ENCODE data around the gene SLC35A1. TPM values are rescaled to one million over a fixed set of nuclear protein-coding genes. Genes with fewer than 3 reads are reported as not detected.
"Not testable (repeated sequence)": the region's sequence is repeated elsewhere in the genome, so short reads cannot be mapped to it uniquely, and the experiment has no call there.

SLC35A1 gene, protein sequence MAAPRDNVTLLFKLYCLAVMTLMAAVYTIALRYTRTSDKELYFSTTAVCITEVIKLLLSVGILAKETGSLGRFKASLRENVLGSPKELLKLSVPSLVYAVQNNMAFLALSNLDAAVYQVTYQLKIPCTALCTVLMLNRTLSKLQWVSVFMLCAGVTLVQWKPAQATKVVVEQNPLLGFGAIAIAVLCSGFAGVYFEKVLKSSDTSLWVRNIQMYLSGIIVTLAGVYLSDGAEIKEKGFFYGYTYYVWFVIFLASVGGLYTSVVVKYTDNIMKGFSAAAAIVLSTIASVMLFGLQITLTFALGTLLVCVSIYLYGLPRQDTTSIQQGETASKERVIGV
- 20.6 TPM for polyA plus RNA-seq (2012; ENCODE audit: insufficient read depth, insufficient read length)

DNA sequence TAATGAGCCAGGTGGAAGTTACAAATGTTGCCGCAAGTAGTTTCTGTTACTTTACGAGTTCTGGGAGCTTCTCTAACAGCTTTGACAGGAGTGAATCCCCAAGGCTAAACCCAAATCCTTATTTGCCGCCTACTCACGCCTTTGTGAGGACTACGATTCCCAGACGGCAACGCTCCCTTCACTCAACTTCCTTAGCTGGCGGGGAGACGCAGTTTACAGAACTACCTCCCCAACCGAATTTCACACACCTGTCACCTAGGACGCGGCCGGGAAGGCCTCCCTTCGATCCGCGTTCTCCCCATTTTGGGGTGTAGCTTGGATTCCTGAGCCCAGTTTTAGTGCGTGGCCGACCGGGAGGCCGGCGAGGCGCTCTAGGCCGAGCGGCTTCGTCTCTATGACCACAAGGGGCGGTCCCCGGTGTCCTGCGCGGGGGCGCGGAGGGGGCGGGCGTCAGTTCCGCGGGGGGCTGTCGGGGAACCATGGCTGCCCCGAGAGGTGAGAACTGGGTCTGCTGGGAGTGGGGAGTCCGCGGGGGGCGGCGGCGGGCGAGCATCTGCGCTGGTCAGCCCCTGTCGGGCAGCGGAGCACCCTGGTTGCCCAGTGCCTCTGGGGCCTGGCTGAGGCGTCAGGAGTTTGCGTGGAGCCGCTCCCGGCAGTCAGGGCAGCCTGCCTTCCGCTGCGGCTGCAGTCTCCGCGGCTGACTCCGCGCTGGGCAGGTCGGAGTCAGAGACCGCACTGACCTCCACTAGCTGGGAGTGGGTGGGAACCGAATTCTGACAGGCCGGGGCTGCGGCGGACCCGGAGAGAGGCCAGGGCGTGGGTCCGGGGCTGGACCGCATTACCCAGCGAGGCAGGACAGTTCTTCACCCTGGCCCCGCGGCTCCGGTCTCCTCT, at the start of gene SLC35A1:
Gene SLC35A1, plus strand, starts transcription at position 450 of the 894 bp plus-strand sequence. Its CDS starts 30 bp downstream, at position 480.
- DNase-seq (ENCODE audit: low read depth, low spot score), result peak; percentile 74
- H3K4me3 ChIP-seq (ENCODE audit: low read length), result peak within 1 kb of the TSS; percentile 81

DNA sequence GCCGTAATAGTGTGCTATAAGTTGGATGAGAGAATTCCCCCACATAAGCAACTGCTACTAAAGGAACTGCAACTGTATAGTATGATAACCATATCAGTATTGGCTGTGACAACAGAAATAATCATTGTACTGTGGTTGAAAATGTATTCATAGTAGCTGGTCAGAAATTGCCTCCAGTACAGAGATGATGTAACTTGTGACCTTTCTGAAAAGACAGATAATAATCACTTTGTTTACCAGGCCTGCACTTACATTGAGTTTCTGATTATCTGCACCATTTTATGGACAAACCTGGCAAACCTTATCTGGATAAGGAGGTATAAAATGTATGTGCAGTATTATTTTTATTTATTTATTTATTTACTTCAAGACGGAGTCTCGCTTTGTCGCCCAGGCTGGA, 46.0 kb upstream of the SLC35A1 start:
- no peak overlapping the region for H3K4me3 ChIP-seq (ENCODE audit: low read length)
- no peak for DNase-seq (ENCODE audit: low read depth, low spot score)

DNA sequence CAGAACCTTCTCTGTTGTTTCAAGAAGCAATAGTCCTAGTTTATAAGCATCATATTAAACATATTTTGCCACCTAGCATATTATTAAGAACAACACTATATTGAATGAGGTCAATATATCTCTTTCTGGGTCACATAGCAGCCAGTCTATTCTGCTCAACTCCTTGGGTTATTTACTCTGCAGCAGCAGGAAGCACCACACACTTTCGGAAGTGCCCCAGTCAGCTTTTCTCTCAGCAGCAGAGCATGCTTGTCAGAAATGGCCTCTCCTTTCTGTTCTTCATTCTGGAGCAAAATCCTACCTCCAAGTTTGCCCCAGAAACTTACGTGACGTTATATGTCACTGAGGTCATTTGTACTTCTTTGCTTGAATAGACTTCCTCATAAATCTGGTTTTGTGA, 42.3 kb upstream of the SLC35A1 start:
- no peak overlapping the region for H3K4me3 ChIP-seq (ENCODE audit: low read length)
- DNase-seq (ENCODE audit: low read depth, low spot score), result no peak

DNA sequence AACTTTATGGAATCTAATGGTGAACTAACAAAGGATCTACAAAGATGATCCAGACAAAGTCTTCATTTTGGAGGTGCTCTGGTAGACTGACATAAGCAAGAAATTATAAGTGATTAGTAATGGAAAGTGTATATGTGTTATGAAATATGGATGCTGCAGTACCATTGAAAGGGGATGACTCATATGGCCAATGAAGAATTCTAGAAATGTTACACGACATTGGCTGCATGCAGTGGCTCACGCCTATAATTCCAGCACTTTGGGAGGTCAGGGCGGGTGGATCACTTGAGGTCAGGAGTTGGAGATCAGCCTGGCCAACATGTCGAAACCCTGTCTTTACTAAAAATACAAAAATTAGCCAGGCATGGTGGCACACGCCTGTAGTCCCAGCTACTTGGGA, 41.5 kb upstream of the SLC35A1 start:
- no peak for DNase-seq (ENCODE audit: low read depth, low spot score)
- H3K4me3 ChIP-seq (ENCODE audit: low read length), result no peak overlapping the region

DNA sequence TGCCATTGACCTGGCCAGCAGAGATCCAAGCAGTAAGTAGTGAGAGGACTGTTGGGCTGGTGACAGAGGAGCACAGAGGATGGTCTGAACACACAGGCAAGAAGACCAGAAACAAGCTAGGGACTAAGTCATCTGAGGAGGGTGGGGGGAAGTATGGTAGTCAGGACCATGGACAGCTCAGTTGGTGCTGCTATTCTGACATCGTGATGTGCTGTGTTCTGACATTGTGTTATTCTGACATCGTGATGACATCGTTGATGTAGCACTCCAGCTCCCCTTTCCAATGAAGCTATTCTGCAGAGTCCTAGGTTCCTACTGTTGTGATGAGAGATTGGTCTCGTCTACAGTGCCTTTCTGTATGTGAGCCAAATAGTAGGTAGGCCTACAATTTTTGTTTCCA, 36.3 kb upstream of the SLC35A1 start:
- no peak overlapping the region for H3K4me3 ChIP-seq (ENCODE audit: low read length)
- peak; percentile 74 for DNase-seq (ENCODE audit: low read depth, low spot score)

DNA sequence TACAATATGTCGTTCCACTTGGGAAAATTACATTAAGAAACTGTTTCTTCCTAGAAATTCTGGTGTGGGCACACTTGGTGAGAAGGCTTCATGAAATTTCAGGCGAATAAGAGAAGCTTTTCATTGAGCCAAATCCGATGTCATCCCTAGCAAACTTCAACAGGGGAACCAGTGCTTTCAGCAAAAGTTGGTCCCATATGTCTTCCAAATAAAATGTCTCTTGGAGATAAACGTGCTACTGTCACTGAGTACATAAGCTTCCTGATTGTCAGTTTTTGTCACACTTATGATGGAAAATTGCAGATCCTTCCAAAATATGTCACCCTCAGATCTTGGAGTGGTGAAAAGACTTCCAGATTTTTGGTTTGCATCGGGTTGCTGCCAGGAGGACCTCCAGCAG, 31.1 kb upstream of the SLC35A1 start:
- H3K4me3 ChIP-seq (ENCODE audit: low read length), result no peak overlapping the region
- DNase-seq (ENCODE audit: low read depth, low spot score), result no peak

DNA sequence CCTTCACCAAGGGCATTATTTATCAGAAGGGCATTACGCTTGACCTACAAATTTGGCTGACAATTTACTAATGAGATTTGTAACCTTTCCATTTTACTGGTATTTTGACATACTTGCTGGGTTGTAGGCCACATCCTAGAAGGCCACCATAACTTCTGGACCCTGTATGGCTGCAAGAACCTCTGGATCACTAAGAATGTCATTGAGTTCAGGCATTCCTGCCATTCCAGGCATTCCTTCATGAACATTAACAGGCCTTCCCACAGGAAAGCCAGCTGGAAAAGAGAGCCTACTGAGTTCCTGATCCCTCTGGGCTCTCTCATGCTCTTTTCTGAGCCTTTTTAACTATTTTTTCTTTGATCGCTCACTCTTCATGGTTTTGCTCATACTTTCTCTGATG, 28.4 kb upstream of the SLC35A1 start:
- no peak overlapping the region for H3K4me3 ChIP-seq (ENCODE audit: low read length)
- no peak for DNase-seq (ENCODE audit: low read depth, low spot score)

DNA sequence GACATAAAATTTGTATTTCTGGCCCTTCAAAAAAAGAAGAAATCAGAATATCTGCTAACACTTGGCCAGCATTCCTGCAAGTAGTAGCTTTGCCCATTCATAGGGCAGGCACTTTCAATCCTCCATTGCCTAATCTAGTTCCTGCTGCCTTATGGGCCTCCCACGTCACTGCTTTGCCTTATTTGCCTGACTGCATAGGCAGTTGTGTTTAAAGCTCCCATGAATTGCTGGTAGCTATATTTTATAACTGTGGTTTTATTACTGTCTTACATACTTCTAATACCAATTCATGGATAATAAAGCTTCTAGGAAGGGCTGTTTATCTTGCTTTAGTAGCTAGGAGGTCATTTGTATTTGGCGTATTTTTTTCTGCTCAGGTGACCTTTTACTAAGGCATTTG, 7.7 kb upstream of the SLC35A1 start:
- no peak overlapping the region for H3K4me3 ChIP-seq (ENCODE audit: low read length)
- DNase-seq (ENCODE audit: low read depth, low spot score), result no peak

DNA sequence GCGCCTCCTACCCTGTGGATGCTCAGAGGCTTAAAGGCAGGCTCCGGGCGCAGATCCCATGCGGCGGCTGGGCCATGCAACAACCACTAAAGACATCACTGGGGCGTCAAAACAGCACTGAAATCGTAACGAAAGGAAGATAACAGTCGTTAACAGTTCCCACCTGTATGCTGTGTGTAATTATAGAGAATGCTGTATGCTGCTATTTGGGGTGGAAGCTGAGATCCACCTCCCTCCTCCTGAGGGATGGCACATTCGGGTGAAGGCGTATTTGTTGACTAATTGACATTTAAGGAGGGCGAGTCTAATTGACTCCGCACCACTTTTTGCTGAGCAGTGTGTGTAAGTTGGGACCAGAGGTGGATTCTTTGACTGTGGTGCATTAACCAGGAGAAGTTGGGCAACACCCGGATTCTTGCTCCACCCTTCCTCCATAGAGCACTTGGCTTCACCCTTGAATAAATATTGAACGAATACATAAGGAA, 687 bp downstream of the SLC35A1 start:
- H3K4me3 ChIP-seq (ENCODE audit: low read length), result peak overlapping the region; percentile 81
- DNase-seq (ENCODE audit: low read depth, low spot score), result peak; percentile 22

DNA sequence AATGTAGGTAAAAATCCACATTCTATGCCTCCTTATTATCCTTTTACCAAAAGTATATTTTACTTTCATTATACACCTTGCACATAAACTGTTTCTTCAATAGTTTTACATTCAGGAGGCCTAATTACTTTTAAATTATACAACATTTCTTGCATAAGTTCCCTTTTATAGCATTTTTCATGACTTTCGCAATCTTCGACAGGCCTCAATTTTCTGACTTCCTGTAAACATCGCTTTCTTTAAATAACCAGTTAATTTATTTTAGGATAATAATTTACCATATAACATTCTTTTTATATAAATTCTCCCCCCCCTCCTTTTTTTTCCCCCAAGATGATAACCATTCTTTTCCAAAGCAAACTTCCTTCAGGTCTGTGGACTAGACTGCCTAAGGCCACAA, 9.2 kb downstream of the SLC35A1 start:
- no peak overlapping the region for H3K4me3 ChIP-seq (ENCODE audit: low read length)
- no peak for DNase-seq (ENCODE audit: low read depth, low spot score)

DNA sequence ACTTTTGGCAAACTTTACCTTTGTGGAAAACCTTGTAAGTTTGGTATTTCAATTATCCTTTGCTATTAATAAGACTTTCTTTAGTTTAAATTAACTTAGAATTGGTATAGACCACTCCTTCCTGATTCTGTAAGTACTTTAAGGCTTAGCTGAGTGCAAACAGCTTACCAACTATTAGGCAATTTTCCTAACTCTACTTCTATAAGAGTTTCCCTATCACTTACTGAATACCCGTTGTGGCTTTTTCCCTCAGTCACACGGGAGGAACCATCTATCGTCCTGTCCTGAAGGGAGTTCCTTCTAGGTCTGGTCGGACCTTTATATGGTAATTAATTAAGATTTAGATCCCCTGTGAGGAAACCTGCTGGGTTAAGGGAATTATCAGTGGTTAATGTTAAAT, 9.6 kb downstream of the SLC35A1 start:
- no peak for DNase-seq (ENCODE audit: low read depth, low spot score)
- H3K4me3 ChIP-seq (ENCODE audit: low read length), result no peak overlapping the region

DNA sequence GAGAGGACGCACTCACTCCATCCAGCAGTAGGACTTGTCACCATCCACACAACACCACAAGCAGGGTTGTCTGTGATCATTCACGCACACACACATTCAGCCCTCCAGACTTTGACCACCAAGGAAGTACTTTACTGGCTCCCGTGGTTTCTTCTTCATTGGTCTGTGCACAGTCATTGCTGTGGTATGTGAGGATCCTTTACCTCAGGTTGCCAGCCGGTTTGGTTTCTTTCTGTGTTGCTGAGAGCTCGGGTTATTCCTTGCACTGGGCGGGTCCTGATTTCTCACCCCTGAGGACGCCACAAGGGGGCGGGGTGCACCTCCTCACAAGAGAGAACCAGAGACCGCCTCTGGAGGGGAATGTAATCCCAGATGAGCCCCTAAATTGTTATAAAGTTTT, 11.2 kb downstream of the SLC35A1 start:
- H3K4me3 ChIP-seq (ENCODE audit: low read length), result no peak overlapping the region
- peak; percentile 67 for DNase-seq (ENCODE audit: low read depth, low spot score)

DNA sequence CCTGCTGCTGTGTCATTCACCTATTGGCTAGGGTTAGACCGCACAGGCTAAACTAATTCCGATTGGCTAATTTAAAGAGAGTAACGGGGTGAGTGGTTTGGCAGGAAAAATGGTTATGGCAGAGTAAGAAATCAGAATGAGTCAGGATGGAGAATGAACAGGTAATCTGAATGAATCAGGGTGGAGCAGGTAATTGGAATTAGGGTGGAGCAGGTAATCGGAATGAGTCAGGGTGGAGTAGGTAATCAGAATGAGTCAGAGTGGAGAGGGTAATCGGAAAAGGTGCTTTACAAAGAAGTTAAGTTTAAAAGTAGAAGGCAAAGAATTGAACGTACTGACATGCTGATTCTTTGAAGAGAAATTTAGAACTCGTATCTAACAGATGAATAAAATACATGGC, 11.7 kb downstream of the SLC35A1 start:
- no peak for DNase-seq (ENCODE audit: low read depth, low spot score)
- H3K4me3 ChIP-seq (ENCODE audit: low read length), result no peak overlapping the region

DNA sequence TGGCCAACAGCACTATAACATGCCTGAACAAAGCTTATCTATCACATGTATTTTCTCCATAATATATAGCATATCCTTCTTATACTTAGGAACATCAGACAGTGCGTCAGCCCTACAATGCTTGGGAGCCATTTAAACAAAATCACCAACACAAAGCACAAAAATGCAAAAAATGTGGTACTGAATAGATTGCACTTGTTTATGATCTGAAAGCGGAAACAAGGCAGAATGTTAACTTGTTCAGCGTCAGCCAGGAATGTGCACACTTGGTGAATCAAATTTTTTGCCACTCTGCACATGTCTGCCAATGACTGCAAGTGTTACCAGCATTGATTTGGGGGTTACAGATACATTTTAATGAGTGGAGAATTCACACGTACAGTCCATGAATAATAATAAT, 14.8 kb downstream of the SLC35A1 start:
- no peak overlapping the region for H3K4me3 ChIP-seq (ENCODE audit: low read length)
- DNase-seq (ENCODE audit: low read depth, low spot score), result no peak

DNA sequence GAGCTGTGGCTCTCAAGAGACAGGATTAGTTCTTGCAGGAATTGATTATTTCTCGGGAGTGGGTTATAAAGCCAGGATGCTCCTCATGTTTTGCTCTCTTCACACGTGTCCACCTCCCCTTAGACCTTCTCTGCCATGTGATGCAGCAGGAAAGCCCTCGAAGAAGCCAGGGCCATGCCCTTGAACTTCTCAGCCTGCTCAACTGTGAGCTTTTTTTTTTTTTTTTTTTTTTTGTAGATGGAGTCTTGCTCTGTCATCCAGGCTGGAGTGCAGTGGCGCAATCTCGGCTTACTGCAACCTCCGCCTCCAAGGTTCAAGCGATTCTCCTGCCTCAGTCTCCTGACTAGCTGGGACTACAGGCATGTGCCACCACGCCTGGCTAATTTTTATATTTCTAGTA, 16.6 kb downstream of the SLC35A1 start:
- H3K4me3 ChIP-seq (ENCODE audit: low read length); DNase-seq (ENCODE audit: low read depth, low spot score): not testable (repeated sequence)

DNA sequence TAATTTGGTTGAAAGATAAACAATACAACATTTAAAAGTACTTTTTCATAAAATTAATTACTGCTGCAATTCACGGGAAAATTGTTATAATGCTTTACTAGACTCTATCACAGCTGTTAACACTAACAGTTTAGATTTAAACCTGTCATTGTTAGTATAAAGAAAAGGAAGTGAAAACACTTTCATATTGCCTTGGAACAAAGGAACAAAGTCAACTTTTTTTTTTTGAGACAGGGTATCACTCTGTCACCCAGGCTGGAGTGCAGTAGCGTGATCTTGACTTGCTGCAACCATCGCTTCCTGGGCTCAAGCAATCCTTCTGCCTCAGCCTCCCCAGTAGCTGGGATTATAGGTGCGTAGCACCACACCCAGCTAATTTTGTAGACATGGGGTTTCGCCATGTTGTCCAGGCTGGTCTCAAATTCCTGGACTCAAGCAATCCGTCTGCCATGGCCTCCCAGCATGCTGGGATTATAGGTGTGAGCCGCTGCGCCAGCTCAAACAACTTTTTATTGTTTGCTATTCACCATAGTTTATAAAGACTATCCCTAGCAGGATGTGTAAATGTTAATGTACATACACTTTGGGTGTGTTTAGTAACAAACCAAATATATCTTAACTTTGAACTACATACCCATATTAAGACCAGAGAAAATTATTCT, 22.1 kb downstream of the SLC35A1 start:
- DNase-seq (ENCODE audit: low read depth, low spot score), result no peak
- H3K4me3 ChIP-seq (ENCODE audit: low read length), result no peak overlapping the region

DNA sequence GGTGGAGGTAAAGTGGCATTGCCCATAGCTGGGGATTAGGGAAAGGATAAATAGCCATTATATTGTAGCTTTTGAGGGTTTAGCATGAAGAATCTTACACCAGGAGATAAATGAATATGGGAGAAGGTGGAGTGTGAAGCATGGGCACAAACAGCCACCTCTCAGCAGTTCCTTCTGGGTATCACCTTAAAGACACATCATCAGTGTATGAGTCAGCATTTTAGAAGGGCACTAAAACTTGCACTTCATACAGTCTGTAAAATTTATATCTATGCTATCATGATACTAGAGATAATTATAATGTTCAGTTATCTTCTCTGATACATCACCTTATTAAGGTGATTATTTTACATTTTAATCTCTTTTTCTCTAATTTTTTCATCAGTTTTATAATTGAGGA, 25.3 kb downstream of the SLC35A1 start:
- H3K4me3 ChIP-seq (ENCODE audit: low read length), result no peak overlapping the region
- no peak for DNase-seq (ENCODE audit: low read depth, low spot score)

DNA sequence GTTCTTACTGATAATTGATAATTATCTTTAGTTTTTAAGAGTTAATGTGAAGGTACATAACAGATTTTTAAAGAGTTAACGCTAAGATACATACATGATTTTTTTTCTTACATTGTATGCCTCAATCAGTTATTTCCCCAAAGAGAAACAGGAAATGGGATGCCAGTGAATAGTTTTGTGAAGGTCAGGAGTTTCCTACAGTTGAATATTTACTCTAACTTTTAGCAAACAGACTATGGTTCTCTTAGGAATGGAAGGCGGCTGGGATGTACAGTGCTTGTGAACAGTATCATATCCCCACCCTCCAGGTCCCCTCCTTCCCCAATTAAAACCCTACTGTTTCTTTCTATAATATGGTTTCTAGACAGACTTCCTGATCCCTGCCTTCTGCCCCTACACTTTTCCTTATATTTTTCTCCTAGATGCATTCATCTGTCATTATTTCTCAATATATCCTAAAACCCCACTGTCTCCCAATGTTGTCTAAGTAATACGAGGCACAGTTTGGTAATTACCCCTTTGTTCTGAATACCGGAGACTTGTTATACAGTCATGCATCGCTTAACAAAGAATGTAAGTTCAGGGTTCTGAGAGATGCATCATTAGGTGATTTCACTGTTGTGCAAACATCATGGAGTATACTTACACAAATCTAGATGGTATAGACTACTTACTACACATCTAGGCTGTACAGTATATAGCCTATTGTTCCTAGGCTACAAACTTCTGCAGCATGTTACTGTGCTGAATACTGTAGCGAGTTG, 29.2 kb downstream of the SLC35A1 start:
- H3K4me3 ChIP-seq (ENCODE audit: low read length), result no peak overlapping the region
- no peak for DNase-seq (ENCODE audit: low read depth, low spot score)

DNA sequence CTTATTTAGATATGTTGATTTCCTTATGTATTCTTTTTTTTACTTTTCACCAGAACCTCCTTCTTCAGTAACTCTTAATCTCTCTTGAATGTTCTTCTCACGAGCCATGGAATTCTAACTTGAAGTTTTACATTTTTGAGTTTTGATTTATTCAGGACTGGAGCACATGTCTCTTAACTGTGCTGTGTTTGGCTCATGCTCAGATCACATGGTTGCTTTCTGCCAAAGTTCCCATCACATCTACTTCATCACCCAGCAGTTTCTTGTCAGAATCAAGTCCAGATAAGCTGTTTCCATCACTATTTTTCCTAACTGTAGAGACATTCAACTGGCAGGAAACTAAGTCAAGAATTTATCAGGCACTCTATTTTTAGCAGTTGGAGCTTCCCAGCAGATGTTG, 31.7 kb downstream of the SLC35A1 start:
- H3K4me3 ChIP-seq (ENCODE audit: low read length), result no peak overlapping the region
- DNase-seq (ENCODE audit: low read depth, low spot score), result no peak

Measured in Jurkat, Clone E6-1 (cell line).